Psoas muscle (tissue), 8 donors: ENCODE measurements around the gene SARDH. TPM values are rescaled to one million over a fixed set of nuclear protein-coding genes. Genes with fewer than 3 reads are reported as not detected.

Experiments used
- ATAC-seq, 4 donors: fragments of 200-7000 bp; cut with Tn5 transposase; one replicate each; pipeline ENCODE4 v1.9.1; 2020; ENCODE audit warnings: moderate library complexity in 3 of 4, mild to moderate bottlenecking in 2 of 4
- DNase-seq, 2 donors: peaks; one replicate each; pipeline ENCODE4 v3.0.0-alpha.2; 2020
- H3K27ac ChIP-seq: fragments of 200-600 bp; one replicate; pipeline ENCODE4 v1.8.0; 2022
- H3K27me3 ChIP-seq, 3 donors: fragments of 200-600 bp in 1 of 3; one replicate each; pipeline versions ENCODE4 v1.6.1 to v1.8.0; 2013 to 2022; ENCODE audit warnings: low read length in 2 of 3, mild to moderate bottlenecking in 2 of 3, moderate library complexity in 1 of 3; ENCODE audit not compliant: insufficient read depth in 3 of 3
- H3K36me3 ChIP-seq, 2 donors: fragments of 200-600 bp in 1 of 2; one replicate each; pipeline versions ENCODE4 v1.6.1 to v1.8.0; 2013 to 2022; ENCODE audit warnings: low read depth in 1 of 2, mild to moderate bottlenecking in 1 of 2, moderate library complexity in 1 of 2; ENCODE audit not compliant: insufficient read depth in 1 of 2
- H3K4me1 ChIP-seq: fragments of 200-600 bp; one replicate; pipeline ENCODE4 v1.8.0; 2022
- H3K4me3 ChIP-seq: fragments of 200-600 bp; one replicate; pipeline ENCODE4 v1.8.0; 2022; ENCODE audit warnings: mild to moderate bottlenecking
- H3K9me3 ChIP-seq: fragments of 200-600 bp; one replicate; pipeline ENCODE4 v1.8.0; 2022
- CTCF ChIP-seq: fragments of 200-600 bp; IDR thresholded peaks from one replicate; pipeline ENCODE4 v1.8.0; 2022; ENCODE audit warnings: antibody characterized with exemption
- WGBS, 3 donors: extraction: QIAGEN DNeasy Blood & Tissue Kit; methylation state at CpG; one replicate each; pipeline versions ENCODE4 v1.1.6 to v1.1.7; 2013; 5-methylcytosine and 5-hydroxymethylcytosine counted together
- intact Hi-C, 2 donors: fragments of 100-400 bp; cut with DNase I; formaldehyde crosslinking; loops; one replicate each; pipeline versions ENCODE4 v1.11.0 to v1.14.2; 2022
- polyA plus RNA-seq, 3 donors: library from polyadenylated mRNA; stranded (reverse); fragments of 200-250 nt; gene quantifications; one replicate each; pipeline ENCODE4 v1.2.3, GENCODE V29; 2013
- total RNA-seq, 4 donors: library from RNA; stranded (reverse); fragmentation: NEBNext Ultra II Directional in 2 of 4; extraction: Animal tissue kit (Norgen Biotek cat#: 25700) in 2 of 4; gene quantifications; one replicate each; pipeline versions ENCODE4 v1.2.1 to v1.2.4, GENCODE V29; 2021 to 2023
- donor health status: healthy with polysubstance abuse.
- donor health status: DM: no; HTN: no; CAD: no; lungs with moderate emphysema.
- donor health status: Bipolar disorder and iron deficiency.
- donor health status: healthy.
- donor health status: DM: yes; HTN: yes; CAD: no.
- donor health status: DM: no; HTN: no; CAD: no.
- donor health status: DM: no; HTN: no; CAD: no.
- donor health status: DM: yes; HTN: yes; CAD: no.

SARDH gene
- total and polyA plus RNA-seq, 7 donors: 0.16 to 2.5 (median 0.62) TPM

- ATAC-seq: no peak
- Histone ChIP-seq H3K36me3 (no peaks in the 10 kb centered on the region), H3K27me3 (peaks cover 0 to 85% (median 12%) of the 10 kb centered on the region in 3 donors), H3K4me3 (no peak overlapping the region), H3K27ac (no peak overlapping the region), H3K4me1 (no peaks in the 10 kb centered on the region), H3K9me3 (no peaks in the 10 kb centered on the region)
- no peak for TF ChIP-seq CTCF
- intact Hi-C loops: no loop called here
- 43 to 65% (median 44%) methylated on average over 5 of the region's 5 CpGs for WGBS, 3 donors
- DNase-seq: no peak
Observed at GRCh38 chr9:133614678-133615077, 123.5 kb downstream of the SARDH start.

GRCh38 chr9:133614056-133614455 is 124.1 kb downstream of the SARDH start:
- Histone ChIP-seq H3K27me3 (peaks cover 0 to 88% (median 12%) of the 10 kb centered on the region in 3 donors), H3K4me3 (no peak overlapping the region), H3K9me3 (no peaks in the 10 kb centered on the region), H3K27ac (no peak overlapping the region), H3K4me1 (no peaks in the 10 kb centered on the region), H3K36me3 (no peaks in the 10 kb centered on the region)
- no peak for TF ChIP-seq CTCF
- intact Hi-C loops: no loop called here
- DNase-seq (no peak), ATAC-seq (no peak)
- WGBS, 3 donors: 69 to 74% (median 72%) methylated on average over 10 of the region's 10 CpGs

Other genes starting within 250 kb of the SARDH start
- 1 to 10 TPM in 1 of 4 donors, under 1 TPM in 1, not detected in 2; 0.44 to 4.5 TPM for gene MYMK, start 213.4 kb downstream of the SARDH start, total RNA-seq
- gene MYMK, start 213.4 kb downstream of the SARDH start, polyA plus RNA-seq: under 1 TPM in 2 of 3 donors, not detected in 1; 0.05 to 0.60 TPM
- 1 to 10 TPM in 2 of 4 donors, under 1 TPM in 2; 0.34 to 5.4 (median 2.4) TPM for gene ADAMTSL2, start 203.6 kb downstream of the SARDH start, total RNA-seq
- under 1 TPM; 0.21 to 0.75 (median 0.29) TPM for gene ADAMTSL2, start 203.6 kb downstream of the SARDH start, polyA plus RNA-seq
- not detected for gene FAM163B, start 129.0 kb downstream of the SARDH start, total RNA-seq
- gene FAM163B, start 129.0 kb downstream of the SARDH start, polyA plus RNA-seq: not detected
- under 1 TPM in 2 of 4 donors, not detected in 2; 0.06 to 0.30 TPM for gene DBH, start 102.0 kb downstream of the SARDH start, total RNA-seq
- under 1 TPM in 2 of 3 donors, not detected in 1; 0.01 to 0.04 TPM for gene DBH, start 102.0 kb downstream of the SARDH start, polyA plus RNA-seq